Activated CD8-positive, alpha-beta memory T cell treated with anti-CD3 and anti-CD28 coated beads, Interleukin-2, amount 50 U/mL, for 24 hours (primary cell): ENCODE measurements around the gene SERPING1.
A peak's percentile ranks its signal among the peaks of the same experiment; 100 is the strongest.

Experiments
- DNase-seq: peaks from one replicate; pipeline ENCODE4 v3.0.0-alpha.2; 2020; ENCODE audit errors: extremely low read depth

The SERPING1 gene

GRCh38 chr11:57638005-57638781, 40.7 kb downstream of the SERPING1 start:
- DNase-seq = no peak

DNA sequence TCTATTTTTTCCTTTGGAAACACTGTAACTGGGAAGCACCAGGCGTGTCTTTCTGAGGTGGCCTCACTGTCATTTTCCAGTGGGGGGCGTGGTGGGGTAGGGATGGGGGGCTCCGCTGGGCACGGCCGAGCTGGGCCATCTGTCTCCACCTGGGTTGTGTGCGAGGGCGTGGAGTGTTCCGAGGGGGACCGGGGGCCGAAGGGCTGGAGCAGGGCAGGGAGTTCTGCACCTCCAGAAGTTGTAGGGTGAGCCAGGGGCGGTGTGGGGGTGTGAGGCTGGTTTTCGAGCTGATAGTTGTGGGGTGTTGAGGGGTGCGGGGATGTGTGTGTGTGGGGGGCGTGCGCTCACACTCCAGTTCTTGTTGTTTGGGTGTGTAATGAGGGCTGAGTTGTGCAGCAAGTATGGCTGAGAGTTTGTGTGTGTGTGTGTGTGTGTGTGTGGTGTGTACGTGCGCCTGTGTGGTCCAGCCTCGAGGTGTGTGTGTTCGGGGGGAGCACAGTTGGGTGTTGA, 41.4 kb downstream of the SERPING1 start:
- DNase-seq = no peak

- no peak for DNase-seq
These were observed 42.0 kb downstream of the SERPING1 start for GRCh38 chr11:57639321-57640067.

- no peak for DNase-seq
These were observed 42.7 kb downstream of the SERPING1 start for GRCh38 chr11:57640068-57640800.

DNA sequence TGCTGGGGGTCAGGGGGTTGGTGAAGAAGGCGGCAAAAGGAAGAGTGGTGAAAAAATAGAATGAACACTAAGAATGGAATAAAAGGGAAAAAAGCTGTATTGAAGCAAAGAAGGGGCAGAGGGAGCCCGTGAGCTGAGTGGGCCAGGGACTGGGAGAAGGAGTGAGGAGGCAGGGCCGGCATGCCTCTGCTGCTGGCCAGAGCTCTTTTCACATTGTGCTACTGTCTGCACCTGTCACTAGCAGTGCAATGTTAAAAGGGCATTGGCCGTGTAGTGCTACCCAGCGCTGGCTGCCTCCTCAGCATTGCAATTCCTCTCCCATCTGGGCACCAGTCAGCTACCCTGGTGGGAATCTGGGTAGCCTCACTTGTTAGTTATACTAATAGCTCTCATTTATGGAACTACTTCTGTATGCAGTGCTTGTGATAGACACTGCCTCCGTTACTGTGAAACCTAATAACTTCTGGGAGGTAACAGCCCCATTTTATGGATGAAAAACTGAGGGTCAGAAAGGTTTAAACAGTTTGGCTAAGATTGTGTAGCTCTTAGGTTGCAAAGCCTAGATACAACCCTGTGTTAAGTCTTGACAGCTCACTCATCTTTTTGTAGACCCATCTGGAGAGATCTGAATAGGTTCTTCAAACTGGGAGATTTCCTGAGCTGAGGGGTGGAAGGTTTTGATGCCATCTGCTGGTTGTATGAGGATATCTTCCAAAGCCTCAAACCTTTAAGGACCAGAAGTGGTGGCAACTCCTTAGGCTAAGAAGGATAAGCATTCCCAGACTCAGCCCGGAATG, 43.7 kb downstream of the SERPING1 start:
- DNase-seq = no peak

GRCh38 chr11:57643802-57644201, 46.3 kb downstream of the SERPING1 start:
- DNase-seq = no peak

- DNase-seq = peak; percentile 59
These were observed 47.5 kb downstream of the SERPING1 start for GRCh38 chr11:57644748-57645688.

DNA sequence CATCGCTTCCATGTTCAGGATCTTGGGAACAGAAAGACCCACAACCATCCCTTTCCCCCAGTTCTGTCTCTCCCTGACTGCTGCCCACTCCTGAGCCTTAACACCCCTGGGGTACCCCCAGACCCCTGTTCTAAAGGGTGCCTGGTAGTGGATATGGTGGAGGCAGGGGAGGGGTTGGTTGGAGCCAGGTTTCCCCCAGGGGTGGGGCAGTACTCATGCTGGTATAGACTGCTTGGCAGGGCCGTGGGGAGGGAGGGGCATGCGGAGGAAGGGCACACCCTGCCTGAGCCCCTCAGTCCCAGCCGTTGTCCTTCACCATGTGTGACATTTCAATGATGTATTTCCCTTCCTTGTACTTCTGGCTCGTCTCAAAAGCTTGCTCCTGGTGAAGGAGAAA, 48.2 kb downstream of the SERPING1 start:
- DNase-seq = no peak

GRCh38 chr11:57646194-57646798, 48.8 kb downstream of the SERPING1 start:
- DNase-seq = no peak

- DNase-seq = no peak
These were observed 49.4 kb downstream of the SERPING1 start for GRCh38 chr11:57646799-57647303.

DNA sequence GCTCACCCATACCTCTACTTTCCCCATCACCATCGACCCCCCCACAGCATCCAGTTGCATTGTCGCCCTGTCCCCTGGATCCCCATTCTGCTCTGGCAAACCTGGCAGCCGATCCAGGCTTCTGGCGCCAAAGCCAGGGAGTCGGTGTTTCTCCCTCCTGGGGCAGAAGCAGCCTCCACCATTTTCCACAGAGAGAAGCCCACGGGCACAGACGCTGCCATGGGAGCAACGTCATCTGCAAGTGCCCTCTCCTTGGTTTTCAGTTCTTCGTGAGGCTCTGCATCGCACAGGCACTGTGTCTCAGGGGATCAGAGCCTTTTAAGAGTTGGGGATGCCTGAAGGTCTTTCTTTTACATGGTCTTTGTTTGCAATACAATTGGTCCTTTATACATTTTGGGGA, 49.9 kb downstream of the SERPING1 start:
- DNase-seq = no peak

- DNase-seq = no peak
These were observed 50.7 kb downstream of the SERPING1 start for GRCh38 chr11:57647960-57648800.

DNA sequence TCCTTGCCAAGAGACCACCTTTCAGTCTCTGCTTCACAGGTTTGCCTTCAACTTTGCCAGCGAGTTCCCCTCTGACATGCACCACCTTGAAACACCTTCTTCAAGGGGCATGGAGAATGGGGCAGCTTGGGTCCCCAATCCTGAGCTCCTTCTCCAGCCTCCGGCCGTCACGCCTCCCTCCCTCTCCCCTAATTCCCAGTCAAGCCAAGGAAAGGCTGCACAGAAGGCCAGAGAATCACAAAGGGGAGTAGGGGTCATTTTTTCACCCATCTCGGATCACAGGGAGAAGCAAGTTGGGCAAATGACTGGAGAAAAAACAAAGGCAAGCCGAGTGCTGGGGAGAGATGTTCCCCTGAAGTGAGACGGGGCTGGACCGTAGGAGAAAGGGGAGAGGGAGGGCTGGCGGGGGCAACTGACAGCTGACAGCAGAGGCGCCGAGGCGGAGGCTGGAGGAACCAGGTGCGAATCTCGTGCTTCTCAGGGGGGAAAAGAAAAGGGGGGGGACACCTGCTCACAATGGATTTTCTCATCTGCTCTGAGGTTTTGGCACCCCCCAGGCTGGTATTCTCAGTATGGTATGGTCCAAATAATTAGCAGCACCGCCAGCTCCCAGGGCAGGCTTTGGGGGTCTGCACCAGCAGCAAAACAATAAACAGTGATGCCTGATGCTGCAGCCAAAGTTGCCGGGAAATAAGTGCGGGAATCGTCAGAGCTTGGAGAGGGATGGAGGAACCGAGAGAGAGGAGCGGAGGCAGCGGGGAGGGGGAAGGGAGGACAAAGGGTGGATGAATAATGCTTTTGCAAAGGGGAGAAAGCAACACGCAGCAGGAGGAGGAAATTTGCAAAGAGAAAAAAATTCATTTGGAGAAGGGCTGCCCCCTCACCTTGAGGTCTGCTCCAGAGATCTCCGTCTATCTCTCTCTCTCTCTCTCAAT, 51.6 kb downstream of the SERPING1 start:
- no peak for DNase-seq

DNA sequence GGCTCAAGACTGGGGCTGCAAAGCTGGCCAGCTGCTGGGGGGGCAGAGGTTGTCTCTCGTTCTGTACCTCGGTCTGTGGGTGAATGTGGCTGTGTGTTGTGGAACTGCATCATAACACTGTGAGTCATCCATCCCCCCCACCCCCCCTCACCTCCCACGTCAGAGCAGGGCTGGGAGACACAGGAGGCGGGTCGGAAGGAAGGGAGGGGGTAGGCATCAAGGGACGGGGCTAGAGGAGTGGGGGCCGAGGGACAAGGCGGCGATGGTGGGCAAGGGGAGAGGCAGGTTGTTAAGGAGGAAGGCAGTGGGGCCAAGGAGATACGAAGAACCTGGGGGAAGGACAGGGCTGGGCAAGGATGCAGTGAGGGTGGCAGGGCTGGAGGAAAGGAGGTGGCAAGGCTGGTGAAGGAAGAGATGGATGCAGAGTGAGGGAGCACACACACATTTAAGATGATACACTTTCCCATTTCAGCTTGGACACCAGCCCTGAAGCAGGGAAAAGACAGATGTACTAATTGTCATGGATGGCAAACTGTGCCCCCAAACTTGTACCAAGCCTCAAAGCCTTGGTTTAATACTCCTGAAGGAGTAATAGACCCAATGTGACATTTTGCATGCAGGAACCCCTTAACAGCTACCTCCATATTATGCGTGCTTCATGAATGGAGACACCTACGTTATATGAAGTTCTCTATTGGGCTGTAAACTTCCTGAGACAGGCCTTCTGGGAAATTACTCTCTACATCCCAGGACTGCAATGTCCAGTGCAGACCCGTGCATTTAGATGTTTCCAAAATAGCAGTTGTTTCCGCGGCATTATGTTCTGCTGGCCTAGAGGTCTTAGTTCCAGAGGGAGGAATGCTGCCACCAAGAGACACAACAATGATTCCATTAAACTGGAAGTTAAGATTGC, 52.6 kb downstream of the SERPING1 start, which contains the start of gene YPEL4:
TSS of gene YPEL4 (minus strand) at position 87 of the 913 bp plus-strand sequence. CDS start 2,805 bp downstream, outside the sequence.
- DNase-seq = no peak

DNA sequence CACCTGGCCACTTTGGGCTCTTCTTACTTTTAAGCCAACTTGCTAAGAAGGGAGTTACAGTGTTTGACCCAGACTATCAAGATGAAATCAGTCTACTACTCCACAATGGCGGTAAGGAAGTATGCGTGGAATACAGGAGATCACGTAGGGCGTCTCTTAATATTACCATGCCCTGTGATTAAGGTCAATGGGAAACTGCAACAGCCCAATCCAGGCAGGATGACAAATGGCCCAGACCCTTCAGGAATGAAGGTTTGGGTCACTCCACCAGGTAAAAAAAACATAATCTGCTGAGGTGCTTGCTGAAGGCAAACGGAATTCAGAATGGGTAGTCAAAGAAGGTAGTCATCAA, 53.2 kb downstream of the SERPING1 start:
- DNase-seq = no peak

- no peak for DNase-seq
These were observed 53.9 kb downstream of the SERPING1 start for GRCh38 chr11:57651408-57651807.
